Mammary epithelial cell (primary cell): ENCODE results near the gene FEM1C.

ENCODE experiments used
- EZH2 ChIP-seq: IDR thresholded peaks from 2 replicates; pipeline ENCODE4 v1.6.1; 2012; ENCODE audit warnings: low read length, inconsistent platforms, borderline replicate concordance
- TF ChIP-seq, protein P1 (sequence below), 2 donors: IDR thresholded peaks in 1 of 2; conservative IDR thresholded peaks in 1 of 2; 2 replicates each; pipeline ENCODE4 v1.5.1; 2011 to 2012; ENCODE audit warnings: inconsistent platforms in 2 of 2, low read length in 2 of 2, mild to moderate bottlenecking in 2 of 2, control low read depth in 1 of 2, low read depth in 1 of 2; ENCODE audit not compliant: insufficient read depth in 1 of 2; ENCODE audit errors: extremely low read depth in 1 of 2

GRCh38 chr5:115489733-115490132 lies 54.8 kb downstream of the FEM1C start:
- TF ChIP-seq, protein P1, sequence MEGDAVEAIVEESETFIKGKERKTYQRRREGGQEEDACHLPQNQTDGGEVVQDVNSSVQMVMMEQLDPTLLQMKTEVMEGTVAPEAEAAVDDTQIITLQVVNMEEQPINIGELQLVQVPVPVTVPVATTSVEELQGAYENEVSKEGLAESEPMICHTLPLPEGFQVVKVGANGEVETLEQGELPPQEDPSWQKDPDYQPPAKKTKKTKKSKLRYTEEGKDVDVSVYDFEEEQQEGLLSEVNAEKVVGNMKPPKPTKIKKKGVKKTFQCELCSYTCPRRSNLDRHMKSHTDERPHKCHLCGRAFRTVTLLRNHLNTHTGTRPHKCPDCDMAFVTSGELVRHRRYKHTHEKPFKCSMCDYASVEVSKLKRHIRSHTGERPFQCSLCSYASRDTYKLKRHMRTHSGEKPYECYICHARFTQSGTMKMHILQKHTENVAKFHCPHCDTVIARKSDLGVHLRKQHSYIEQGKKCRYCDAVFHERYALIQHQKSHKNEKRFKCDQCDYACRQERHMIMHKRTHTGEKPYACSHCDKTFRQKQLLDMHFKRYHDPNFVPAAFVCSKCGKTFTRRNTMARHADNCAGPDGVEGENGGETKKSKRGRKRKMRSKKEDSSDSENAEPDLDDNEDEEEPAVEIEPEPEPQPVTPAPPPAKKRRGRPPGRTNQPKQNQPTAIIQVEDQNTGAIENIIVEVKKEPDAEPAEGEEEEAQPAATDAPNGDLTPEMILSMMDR (conservative IDR thresholded peaks at IDR 0.05 in 1 of 2, IDR thresholded peaks at IDR 0.05 in 1 of 2; ENCODE audit: extremely low read depth in 1 of 2, insufficient read depth in 1 of 2, low read depth in 1 of 2, low read length in 2 of 2), result no peak
- TF ChIP-seq EZH2, result no peak
